NCI-H2227 (cell line): ENCODE data around the gene GCNT2.
"Not testable (repeated sequence)": the region's sequence is repeated elsewhere in the genome, so short reads cannot be mapped to it uniquely, and the experiment has no call there.

ENCODE experiments used
- DNase-seq: peaks from one replicate; lab custom pipeline; 2025; ENCODE audit not compliant: unreplicated experiment; lab: John Stamatoyannopoulos, UW

Gene GCNT2

GRCh38 chr6:10600681-10601080 lies 79.5 kb downstream of the GCNT2 start:
- not testable (repeated sequence) for DNase-seq

GRCh38 chr6:10603219-10603618 lies 82.1 kb downstream of the GCNT2 start:
- no peak for DNase-seq

- DNase-seq: no peak
Observed at GRCh38 chr6:10609038-10609437, 87.9 kb downstream of the GCNT2 start.

GRCh38 chr6:10610289-10610688 lies 89.1 kb downstream of the GCNT2 start:
- no peak for DNase-seq

GRCh38 chr6:10612161-10612560 lies 91.0 kb downstream of the GCNT2 start:
- DNase-seq: no peak

- no peak for DNase-seq
Observed at GRCh38 chr6:10613077-10613476, 91.9 kb downstream of the GCNT2 start.

- DNase-seq: no peak
Observed at GRCh38 chr6:10613723-10614122, 92.6 kb downstream of the GCNT2 start.

GRCh38 chr6:10615675-10616074 lies 94.5 kb downstream of the GCNT2 start:
- no peak for DNase-seq

- DNase-seq: not testable (repeated sequence)
Observed at GRCh38 chr6:10616266-10616665, 95.1 kb downstream of the GCNT2 start.

GRCh38 chr6:10617008-10617696 lies 96.0 kb downstream of the GCNT2 start:
- DNase-seq: no peak

GRCh38 chr6:10618409-10618808 lies 97.3 kb downstream of the GCNT2 start:
- DNase-seq: no peak

GRCh38 chr6:10621213-10621612 lies 100.1 kb downstream of the GCNT2 start:
- DNase-seq: no peak

GRCh38 chr6:10621847-10622246 lies 100.7 kb downstream of the GCNT2 start:
- DNase-seq: no peak

- DNase-seq: no peak
Observed at GRCh38 chr6:10624836-10625235, 103.7 kb downstream of the GCNT2 start.

- no peak for DNase-seq
Observed at GRCh38 chr6:10626154-10626741, 105.1 kb downstream of the GCNT2 start.

- DNase-seq: no peak
Observed at GRCh38 chr6:10627800-10628199, 106.6 kb downstream of the GCNT2 start.

GRCh38 chr6:10630178-10630577 lies 109.0 kb downstream of the GCNT2 start:
- no peak for DNase-seq

GRCh38 chr6:10633216-10633615 lies 112.1 kb downstream of the GCNT2 start:
- no peak for DNase-seq

GRCh38 chr6:10640412-10640811 lies 119.3 kb downstream of the GCNT2 start:
- no peak for DNase-seq

GRCh38 chr6:10641528-10641927 lies 120.4 kb downstream of the GCNT2 start:
- DNase-seq: no peak

GRCh38 chr6:10643201-10643651 lies 122.1 kb downstream of the GCNT2 start:
- no peak for DNase-seq

GRCh38 chr6:10644225-10644624 lies 123.1 kb downstream of the GCNT2 start:
- DNase-seq: no peak
